ENCODE results near the gene TBC1D5. TPM values are rescaled to one million over a fixed set of nuclear protein-coding genes. Genes with fewer than 3 reads are reported as not detected.

The TBC1D5 gene
- total and polyA plus RNA-seq, 2 donors (not counting 1 experiment from before 2014, with no cell fraction given) = 22.6 to 111 TPM

DNA sequence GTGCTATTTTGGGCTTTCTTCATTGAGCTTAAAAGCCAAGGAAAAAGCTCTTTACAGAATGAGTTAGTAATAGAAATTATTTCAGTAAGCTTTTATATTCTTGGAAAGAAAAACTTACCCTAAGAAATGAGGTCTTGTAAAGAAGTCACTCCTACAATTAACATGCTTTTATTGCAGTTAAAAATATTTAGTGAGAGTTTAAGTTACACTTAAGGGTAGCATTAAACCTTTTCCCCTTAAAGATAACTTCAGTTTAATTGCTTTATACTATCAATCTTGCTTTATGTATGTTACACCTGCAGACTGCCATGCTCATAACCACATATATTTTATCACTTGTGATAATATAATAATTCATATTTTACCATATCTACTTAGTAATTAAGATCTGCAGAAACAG, 431.4 kb downstream of the TBC1D5 start:
- intact Hi-C loops (cut with micrococcal nuclease) = no loop called here
- POLR2A ChIA-PET = no interaction called here

DNA sequence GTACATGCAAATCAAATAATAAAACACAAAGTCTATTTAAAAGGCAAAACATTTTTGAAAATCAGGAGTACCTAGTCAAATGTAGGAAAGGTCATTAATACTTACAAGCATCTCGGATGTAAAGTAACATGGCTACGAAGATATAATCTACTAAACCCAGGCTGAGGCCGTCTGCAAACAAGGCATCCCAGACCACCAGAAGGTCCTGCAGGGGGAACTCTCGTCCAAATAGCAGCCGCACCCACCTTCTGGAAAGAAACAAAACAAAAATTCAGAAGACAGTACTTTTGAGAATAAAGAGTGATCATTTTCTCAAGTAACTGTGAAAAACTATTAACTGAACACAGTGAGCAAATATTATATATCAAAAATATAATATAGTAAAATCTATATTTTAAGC, 434.5 kb downstream of the TBC1D5 start:
- H3K9me3 Mint-ChIP-seq (ENCODE audit: insufficient read depth) = no peaks in the 10 kb centered on the region
- no peak overlapping the region for H3K4me3 Mint-ChIP-seq
- no peak overlapping the region for H3K27ac ChIP-seq (ENCODE audit: low read length in 2 of 2)
- no peak overlapping the region for H3K4me3 ChIP-seq (ENCODE audit: control extremely low read depth in 1 of 5, extremely low read depth in 1 of 5, insufficient read depth in 1 of 5, low read depth in 2 of 5, low read length in 4 of 5)
- H3K27ac Mint-ChIP-seq = no peak overlapping the region
- intact Hi-C loops (cut with micrococcal nuclease) = no loop called here
- no peaks in the 10 kb centered on the region for H3K27me3 ChIP-seq (replicated peaks in 1 of 4; ENCODE audit: control extremely low read depth in 1 of 4, control insufficient read depth in 3 of 4, insufficient read depth in 4 of 4, low read length in 3 of 4)
- ChIA-PET POLR2A (no interaction called here), CTCF (interaction anchor here (1.9 kb wide), 1 partner anchor 534 kb away, joined by 8 read pairs; no protein-coding TSS in a partner anchor)
- WGBS (ENCODE audit: insufficient coverage) = 90% methylated on average over 2 of the region's 5 CpGs
- no peak overlapping the region for H3K4me2 ChIP-seq (replicated peaks; ENCODE audit: low read depth, low read length, poor library complexity, severe bottlenecking)
- H4K20me1 ChIP-seq (ENCODE audit: control insufficient read depth, insufficient read depth, low read length, poor library complexity, severe bottlenecking) = no peaks in the 10 kb centered on the region
- ATAC-seq (ENCODE audit: low read depth) = no peak
- H3K79me2 ChIP-seq (ENCODE audit: control insufficient read depth, insufficient read depth, low read length) = no peaks in the 10 kb centered on the region
- H3K4me1 ChIP-seq (ENCODE audit: control insufficient read depth in 2 of 2, insufficient read depth in 2 of 2, low read length in 2 of 2) = no peaks in the 10 kb centered on the region
- DNase-seq = no peak
- H3K27me3 Mint-ChIP-seq = no peaks in the 10 kb centered on the region
- H2AFZ ChIP-seq (ENCODE audit: insufficient read depth, low read depth, low read length, poor library complexity, severe bottlenecking) = no peak overlapping the region
- no peaks in the 10 kb centered on the region for H3K4me1 Mint-ChIP-seq
- peaks cover 6 to 7% of the 10 kb centered on the region in 2 experiments for H3K36me3 ChIP-seq (replicated peaks in 1 of 2; ENCODE audit: control extremely low read depth in 1 of 2, control insufficient read depth in 1 of 2, extremely low read depth in 1 of 2, insufficient read depth in 2 of 2, low read length in 1 of 2)
- no peak for TF ChIP-seq EZH2 (IDR thresholded peaks at IDR 0.05; ENCODE audit: borderline replicate concordance, insufficient read depth, low read depth, low read length, poor library complexity, severe bottlenecking)
- H3K9ac ChIP-seq (ENCODE audit: low read length) = no peak overlapping the region
- no peaks in the 10 kb centered on the region for H3K9me3 ChIP-seq (ENCODE audit: control extremely low read depth in 1 of 3, control insufficient read depth in 2 of 3, insufficient read depth in 1 of 3, low read length in 2 of 3)

More for the DNA sequence above, 431.4 kb downstream of the TBC1D5 start:
- DNase-seq = no peak
- no peak overlapping the region for H2AFZ ChIP-seq (ENCODE audit: insufficient read depth, low read depth, low read length, poor library complexity, severe bottlenecking)
- no peak overlapping the region for H3K27ac ChIP-seq (ENCODE audit: low read length in 2 of 2)
- H3K9ac ChIP-seq (ENCODE audit: low read length) = no peak overlapping the region
- ATAC-seq (ENCODE audit: low read depth) = no peak
- H3K27me3 ChIP-seq (replicated peaks in 1 of 4; ENCODE audit: control extremely low read depth in 1 of 4, control insufficient read depth in 3 of 4, insufficient read depth in 4 of 4, low read length in 3 of 4) = no peaks in the 10 kb centered on the region
- no peak overlapping the region for H3K4me2 ChIP-seq (replicated peaks; ENCODE audit: low read depth, low read length, poor library complexity, severe bottlenecking)
- H4K20me1 ChIP-seq (ENCODE audit: control insufficient read depth, insufficient read depth, low read length, poor library complexity, severe bottlenecking) = no peaks in the 10 kb centered on the region
- Mint-ChIP-seq H3K27me3 (no peaks in the 10 kb centered on the region), H3K4me3 (no peak overlapping the region), H3K9me3 (ENCODE audit: insufficient read depth) (no peaks in the 10 kb centered on the region), H3K27ac (no peak overlapping the region), H3K4me1 (no peaks in the 10 kb centered on the region)
- TF ChIP-seq, protein P1, sequence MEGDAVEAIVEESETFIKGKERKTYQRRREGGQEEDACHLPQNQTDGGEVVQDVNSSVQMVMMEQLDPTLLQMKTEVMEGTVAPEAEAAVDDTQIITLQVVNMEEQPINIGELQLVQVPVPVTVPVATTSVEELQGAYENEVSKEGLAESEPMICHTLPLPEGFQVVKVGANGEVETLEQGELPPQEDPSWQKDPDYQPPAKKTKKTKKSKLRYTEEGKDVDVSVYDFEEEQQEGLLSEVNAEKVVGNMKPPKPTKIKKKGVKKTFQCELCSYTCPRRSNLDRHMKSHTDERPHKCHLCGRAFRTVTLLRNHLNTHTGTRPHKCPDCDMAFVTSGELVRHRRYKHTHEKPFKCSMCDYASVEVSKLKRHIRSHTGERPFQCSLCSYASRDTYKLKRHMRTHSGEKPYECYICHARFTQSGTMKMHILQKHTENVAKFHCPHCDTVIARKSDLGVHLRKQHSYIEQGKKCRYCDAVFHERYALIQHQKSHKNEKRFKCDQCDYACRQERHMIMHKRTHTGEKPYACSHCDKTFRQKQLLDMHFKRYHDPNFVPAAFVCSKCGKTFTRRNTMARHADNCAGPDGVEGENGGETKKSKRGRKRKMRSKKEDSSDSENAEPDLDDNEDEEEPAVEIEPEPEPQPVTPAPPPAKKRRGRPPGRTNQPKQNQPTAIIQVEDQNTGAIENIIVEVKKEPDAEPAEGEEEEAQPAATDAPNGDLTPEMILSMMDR (IDR thresholded peaks at IDR 0.05) = no peak
- TF ChIP-seq EZH2 (IDR thresholded peaks at IDR 0.05; ENCODE audit: borderline replicate concordance, insufficient read depth, low read depth, low read length, poor library complexity, severe bottlenecking) = no peak
- no peaks in the 10 kb centered on the region for H3K9me3 ChIP-seq (ENCODE audit: control extremely low read depth in 1 of 3, control insufficient read depth in 2 of 3, insufficient read depth in 1 of 3, low read length in 2 of 3)
- CTCF ChIA-PET = no interaction called here
- H3K79me2 ChIP-seq (ENCODE audit: control insufficient read depth, insufficient read depth, low read length) = no peaks in the 10 kb centered on the region
- H3K36me3 ChIP-seq (replicated peaks in 1 of 2; ENCODE audit: control extremely low read depth in 1 of 2, control insufficient read depth in 1 of 2, extremely low read depth in 1 of 2, insufficient read depth in 2 of 2, low read length in 1 of 2) = peaks cover 2 to 10% of the 10 kb centered on the region in 2 experiments
- no peak overlapping the region for H3K4me3 ChIP-seq (ENCODE audit: control extremely low read depth in 1 of 5, extremely low read depth in 1 of 5, insufficient read depth in 1 of 5, low read depth in 2 of 5, low read length in 4 of 5)
- no peaks in the 10 kb centered on the region for H3K4me1 ChIP-seq (ENCODE audit: control insufficient read depth in 2 of 2, insufficient read depth in 2 of 2, low read length in 2 of 2)

All from B cell (primary cell).